ENCODE data around the gene TMEM30A. TPM values are rescaled to one million over a fixed set of nuclear protein-coding genes. Genes with fewer than 3 reads are reported as not detected.

TMEM30A gene
- total RNA-seq, 2 donors from 2014 or later = 56.2 to 63.9 TPM

GRCh38 chr6:75213732-75214131 is 70.9 kb downstream of the TMEM30A start:
- no peaks in the 10 kb centered on the region for H3K36me3 Mint-ChIP-seq (ENCODE audit: insufficient read depth in 2 of 2)
- peaks cover 70% of the 10 kb centered on the region for H3K27me3 Mint-ChIP-seq (ENCODE audit: low read depth)
- ATAC-seq (replicated peaks in 1 of 2) (peak in 1 of 2 donors; percentile 25), DNase-seq (peak; percentile 12)
- H3K4me1 Mint-ChIP-seq (ENCODE audit: low read depth) = peaks cover 13% of the 10 kb centered on the region
- no peak overlapping the region for H3K27ac Mint-ChIP-seq
- H3K4me3 Mint-ChIP-seq = no peak overlapping the region
- no peaks in the 10 kb centered on the region for H3K9me3 Mint-ChIP-seq

DNA sequence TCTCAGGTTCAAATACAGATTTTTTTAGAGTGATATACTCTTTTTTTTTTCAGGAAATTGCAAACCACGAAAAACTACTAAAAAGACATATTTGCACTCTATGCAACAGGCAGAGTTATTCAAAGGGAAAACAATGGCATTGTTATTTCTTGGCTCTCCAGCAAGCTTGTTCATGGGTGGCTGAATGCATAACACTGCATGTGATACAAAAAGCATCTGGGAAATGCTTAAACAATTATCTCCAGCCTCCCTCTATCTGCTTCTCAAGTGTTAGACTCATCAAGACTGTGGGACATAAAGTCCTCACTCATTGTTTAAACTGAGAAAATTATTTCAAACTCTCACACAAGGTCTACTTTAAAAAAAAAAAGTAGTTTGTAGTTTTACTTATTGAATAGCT is 71.5 kb downstream of the TMEM30A start:
- H3K36me3 Mint-ChIP-seq (ENCODE audit: insufficient read depth in 2 of 2) = no peaks in the 10 kb centered on the region
- DNase-seq (no peak), ATAC-seq (replicated peaks in 1 of 2) (no peak)
- H3K27ac Mint-ChIP-seq = no peak overlapping the region
- no peaks in the 10 kb centered on the region for H3K9me3 Mint-ChIP-seq
- H3K4me1 Mint-ChIP-seq (ENCODE audit: low read depth) = peaks cover 19% of the 10 kb centered on the region
- H3K4me3 Mint-ChIP-seq = no peak overlapping the region
- H3K27me3 Mint-ChIP-seq (ENCODE audit: low read depth) = peaks cover 73% of the 10 kb centered on the region

DNA sequence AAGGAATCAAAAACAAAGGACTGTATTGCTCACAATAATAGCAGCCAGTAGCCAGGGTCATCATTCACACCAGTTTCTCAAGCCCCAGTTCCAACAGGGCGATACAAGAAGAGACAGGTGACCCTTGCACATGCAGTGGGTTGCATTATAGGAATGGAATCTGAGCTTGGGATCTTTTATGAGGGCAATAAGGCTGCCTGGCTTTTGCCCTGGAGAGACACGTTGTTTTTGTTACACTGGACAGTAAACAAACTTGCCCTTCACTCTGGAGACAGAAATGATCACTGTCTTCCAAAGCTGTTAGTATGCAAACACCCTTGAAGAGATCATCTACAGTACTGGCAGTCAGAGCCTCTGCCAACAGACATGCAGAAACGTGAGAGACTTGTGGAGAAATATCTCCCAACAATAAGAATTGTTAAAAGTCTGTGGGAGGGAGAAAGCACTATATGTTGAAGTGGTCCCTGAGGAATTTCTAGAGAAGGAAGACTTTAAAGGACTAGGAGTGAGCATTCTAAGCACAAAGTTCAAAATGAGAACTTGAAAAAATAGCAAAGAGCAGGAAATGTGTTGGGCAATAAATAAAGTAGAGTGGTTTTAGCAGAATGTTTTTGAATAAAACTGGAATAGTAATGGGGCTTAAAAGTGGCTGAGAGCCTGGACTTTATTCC is 72.5 kb downstream of the TMEM30A start:
- ATAC-seq (replicated peaks in 1 of 2) = no peak
- H3K4me1 Mint-ChIP-seq (ENCODE audit: low read depth) = peaks cover 21% of the 10 kb centered on the region
- no peak overlapping the region for H3K4me3 Mint-ChIP-seq
- no peaks in the 10 kb centered on the region for H3K36me3 Mint-ChIP-seq (ENCODE audit: insufficient read depth in 2 of 2)
- no peak for DNase-seq
- H3K9me3 Mint-ChIP-seq = no peaks in the 10 kb centered on the region
- peaks cover 73% of the 10 kb centered on the region for H3K27me3 Mint-ChIP-seq (ENCODE audit: low read depth)
- H3K27ac Mint-ChIP-seq = no peak overlapping the region

GRCh38 chr6:75210885-75211739 is 73.5 kb downstream of the TMEM30A start:
- peak overlapping the region; percentile 91 for H3K27ac Mint-ChIP-seq
- no peaks in the 10 kb centered on the region for H3K9me3 Mint-ChIP-seq
- peaks cover 73% of the 10 kb centered on the region for H3K27me3 Mint-ChIP-seq (ENCODE audit: low read depth)
- H3K4me1 Mint-ChIP-seq (ENCODE audit: low read depth) = peaks cover 30% of the 10 kb centered on the region
- no peaks in the 10 kb centered on the region for H3K36me3 Mint-ChIP-seq (ENCODE audit: insufficient read depth in 2 of 2)
- ATAC-seq (replicated peaks in 1 of 2) (no peak), DNase-seq (peak; percentile 51 to 63)
- H3K4me3 Mint-ChIP-seq = no peak overlapping the region

DNA sequence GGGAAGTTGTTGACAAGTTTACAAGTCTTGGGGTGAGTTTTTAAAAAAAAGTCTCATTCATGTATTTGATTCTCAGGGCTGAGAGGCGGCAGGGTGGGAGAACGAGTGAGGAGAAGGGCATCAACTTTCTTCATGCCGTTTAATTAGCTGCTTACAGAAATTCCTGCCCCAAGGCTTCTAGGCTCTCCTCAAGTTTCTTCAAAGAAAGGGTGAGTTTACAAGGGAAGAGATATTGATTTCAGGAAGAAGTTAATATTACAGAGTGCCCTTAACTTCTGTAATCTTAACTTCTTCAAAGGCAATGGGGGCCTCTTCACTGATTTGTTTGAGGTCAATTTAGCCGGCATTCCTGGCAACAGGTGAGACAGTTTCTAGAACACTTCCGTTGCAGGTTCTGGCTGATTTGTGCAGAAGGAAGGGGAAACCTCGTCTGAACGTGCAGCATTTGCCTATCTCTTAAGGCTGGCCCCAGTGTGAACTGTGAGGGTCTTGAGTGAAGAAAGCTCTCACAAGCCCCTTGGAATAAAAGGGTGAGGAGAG is 75.3 kb downstream of the TMEM30A start:
- no peak for ATAC-seq (replicated peaks in 1 of 2)
- DNase-seq = no peak
- peak overlapping the region in 1 of 2 donors; percentile 39 for H3K4me3 Mint-ChIP-seq

GRCh38 chr6:75208298-75209183 is 76.1 kb downstream of the TMEM30A start:
- Mint-ChIP-seq H3K36me3 (ENCODE audit: insufficient read depth in 2 of 2) (peaks cover 0 to 1% of the 10 kb centered on the region in 2 donors), H3K27ac (peak overlapping the region; percentile 49), H3K27me3 (ENCODE audit: low read depth) (peaks cover 92% of the 10 kb centered on the region), H3K4me3 (peak overlapping the region; percentile 39 to 78), H3K4me1 (ENCODE audit: low read depth) (peaks cover 51% of the 10 kb centered on the region), H3K9me3 (no peaks in the 10 kb centered on the region)
- DNase-seq = peak; percentile 82 to 84
- peak; percentile 81 for ATAC-seq (replicated peaks in 1 of 2)

More for the DNA sequence above, 75.3 kb downstream of the TMEM30A start:
- peaks cover 49% of the 10 kb centered on the region for H3K4me1 Mint-ChIP-seq (ENCODE audit: low read depth)
- H3K9me3 Mint-ChIP-seq = no peaks in the 10 kb centered on the region
- peaks cover 0 to 1% of the 10 kb centered on the region in 2 donors for H3K36me3 Mint-ChIP-seq (ENCODE audit: insufficient read depth in 2 of 2)
- peaks cover 85% of the 10 kb centered on the region for H3K27me3 Mint-ChIP-seq (ENCODE audit: low read depth)
- no peak overlapping the region for H3K27ac Mint-ChIP-seq

DNA sequence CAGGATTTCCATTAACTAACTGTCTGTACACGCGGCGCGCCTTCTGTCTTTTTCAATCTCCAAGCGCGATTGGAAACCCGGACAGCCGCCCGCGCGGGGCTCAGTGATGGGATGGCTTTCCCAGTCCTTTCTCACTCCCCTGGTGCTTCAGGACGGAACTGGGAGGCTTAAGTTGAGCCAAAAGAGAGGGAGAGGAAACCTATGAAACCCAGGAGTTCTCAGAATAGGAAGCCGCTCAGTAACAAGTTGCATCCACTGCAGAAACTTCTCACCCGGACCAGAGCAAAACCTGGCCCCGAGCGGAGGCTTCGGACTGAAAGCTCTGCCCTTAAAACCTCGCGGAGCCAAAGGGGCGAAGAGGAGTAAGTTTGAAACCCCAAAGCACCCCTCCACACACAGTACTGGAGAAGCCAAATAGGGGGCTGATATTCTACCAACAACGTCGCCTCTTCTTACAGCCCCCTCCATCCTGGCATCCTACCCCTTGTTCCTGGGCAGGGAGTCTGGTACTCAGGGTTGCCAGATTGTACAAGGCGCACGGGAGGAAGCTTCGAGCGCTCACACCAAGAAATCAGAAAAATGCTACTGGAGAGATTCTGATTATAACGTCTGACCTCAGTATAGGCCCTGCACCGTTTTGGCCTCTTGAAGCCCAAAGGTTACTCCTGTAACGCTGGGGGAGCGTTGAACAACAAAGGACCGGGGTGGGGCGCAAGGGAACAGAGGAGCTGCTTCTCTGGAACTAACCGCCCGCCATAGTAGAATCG is 77.8 kb downstream of the TMEM30A start:
- Mint-ChIP-seq H3K36me3 (ENCODE audit: insufficient read depth in 2 of 2) (peaks cover 0 to 1% of the 10 kb centered on the region in 2 donors), H3K4me1 (ENCODE audit: low read depth) (peaks cover 62% of the 10 kb centered on the region), H3K9me3 (no peaks in the 10 kb centered on the region), H3K27me3 (ENCODE audit: low read depth) (peaks cover 98% of the 10 kb centered on the region), H3K4me3 (peak overlapping the region; percentile 39 to 78), H3K27ac (no peak overlapping the region)
- peak; percentile 5 to 8 for DNase-seq
- peak in 1 of 2 donors; percentile 6 for ATAC-seq (replicated peaks in 1 of 2)

DNA sequence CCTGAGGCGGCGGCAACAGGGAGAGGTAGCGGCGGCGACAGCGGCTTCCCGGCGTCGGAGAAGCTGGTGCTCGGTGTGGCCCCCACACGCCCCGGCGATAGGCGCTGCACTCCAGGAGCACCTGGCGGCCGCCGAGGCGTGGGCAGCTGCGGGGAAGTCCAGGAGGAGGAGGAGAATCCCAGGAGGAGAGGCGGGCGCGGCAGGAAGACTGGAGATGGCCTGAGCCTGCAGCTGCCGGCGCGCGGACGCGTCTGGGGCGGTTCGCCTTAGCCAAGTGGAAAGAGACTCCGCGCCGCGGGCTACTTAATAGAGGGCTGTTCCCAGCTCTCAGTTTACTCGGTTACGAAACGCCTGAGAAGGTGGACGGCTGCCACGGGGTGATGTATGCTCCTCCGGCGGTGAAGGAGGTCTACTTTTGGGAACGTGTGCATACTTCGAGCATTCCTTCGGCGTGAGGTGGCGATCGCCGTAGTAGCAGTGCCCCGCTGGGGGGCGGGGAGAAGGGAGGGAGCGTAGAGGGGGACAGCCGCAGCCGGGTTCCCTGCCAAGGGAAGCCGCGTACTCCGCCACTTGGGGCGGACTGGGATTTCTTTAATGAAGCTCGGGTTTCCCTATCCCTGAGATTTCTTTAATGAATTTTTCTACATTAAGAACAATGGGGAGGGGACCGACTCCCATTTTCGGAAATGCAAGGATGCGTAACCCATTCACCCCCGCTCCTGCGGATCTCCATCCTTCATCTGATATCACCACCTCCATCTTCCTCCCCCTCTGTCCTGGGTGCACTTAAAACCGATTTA is 78.6 kb downstream of the TMEM30A start, which contains the start of gene COL12A1:
Gene COL12A1 (minus strand): TSS at position 278 of the 800 bp plus-strand sequence. CDS start 3,261 bp downstream, outside the sequence.
- no peak within 1 kb of the TSS for H3K27ac Mint-ChIP-seq
- peak within 1 kb of the TSS; percentile 73 to 86 for H3K4me3 Mint-ChIP-seq
- peaks cover 0 to 1% of the 10 kb centered on the region in 2 donors for H3K36me3 Mint-ChIP-seq (ENCODE audit: insufficient read depth in 2 of 2)
- H3K9me3 Mint-ChIP-seq = no peaks in the 10 kb centered on the region
- ATAC-seq (replicated peaks in 1 of 2) (peak in 1 of 2 donors; percentile 25), DNase-seq (peak; percentile 22 to 32)
- peaks cover 62% of the 10 kb centered on the region for H3K4me1 Mint-ChIP-seq (ENCODE audit: low read depth)
- H3K27me3 Mint-ChIP-seq (ENCODE audit: low read depth) = peaks cover 98% of the 10 kb centered on the region

DNA sequence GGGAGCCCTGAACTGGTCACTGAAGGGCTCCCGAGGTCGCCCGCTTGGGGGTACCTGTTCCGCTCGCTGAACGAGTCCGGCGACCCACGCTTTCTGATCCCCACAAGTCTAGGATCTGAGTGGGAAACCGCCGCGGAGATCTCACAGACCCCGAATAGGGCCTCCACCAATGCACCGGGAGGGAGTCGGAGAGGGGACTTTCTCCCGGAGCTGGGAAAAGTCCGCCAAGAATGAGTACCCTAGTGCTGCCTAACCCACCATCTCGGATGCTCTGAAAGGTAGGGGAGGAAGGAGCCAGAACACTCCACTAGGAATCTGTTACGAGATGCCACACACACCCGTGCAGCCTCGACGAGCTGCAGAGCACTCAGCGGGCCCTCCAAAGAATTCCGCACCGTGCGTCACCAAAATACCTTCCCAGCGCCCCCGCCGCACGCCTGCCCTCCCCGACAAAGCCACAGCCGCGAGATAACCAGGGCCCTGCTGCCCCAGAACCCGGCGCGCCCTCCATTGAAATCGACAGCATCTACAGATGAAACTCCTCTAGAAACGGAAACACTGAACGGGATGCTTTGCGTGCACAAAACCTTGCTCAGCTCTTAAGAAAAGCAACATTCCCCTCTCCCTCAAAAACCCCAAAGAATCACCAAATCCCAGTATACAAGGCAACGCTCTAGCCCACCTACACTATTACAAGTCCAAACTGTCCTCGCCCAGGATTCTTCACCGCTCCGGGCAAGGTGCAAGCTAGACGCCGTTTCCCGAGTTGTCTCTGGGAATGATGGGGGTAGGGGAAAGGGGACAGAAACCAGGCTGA is 79.4 kb downstream of the TMEM30A start:
- H3K4me3 Mint-ChIP-seq = peak overlapping the region; percentile 73 to 86
- H3K27ac Mint-ChIP-seq = no peak overlapping the region
- peaks cover 0 to 1% of the 10 kb centered on the region in 2 donors for H3K36me3 Mint-ChIP-seq (ENCODE audit: insufficient read depth in 2 of 2)
- no peaks in the 10 kb centered on the region for H3K9me3 Mint-ChIP-seq
- DNase-seq = peak; percentile 6 to 29
- peaks cover 92% of the 10 kb centered on the region for H3K27me3 Mint-ChIP-seq (ENCODE audit: low read depth)
- no peak for ATAC-seq (replicated peaks in 1 of 2)
- H3K4me1 Mint-ChIP-seq (ENCODE audit: low read depth) = peaks cover 62% of the 10 kb centered on the region

GRCh38 chr6:75204217-75204958 is 80.2 kb downstream of the TMEM30A start:
- H3K4me3 Mint-ChIP-seq = peak overlapping the region; percentile 73 to 86
- peaks cover 62% of the 10 kb centered on the region for H3K4me1 Mint-ChIP-seq (ENCODE audit: low read depth)
- peaks cover 0 to 1% of the 10 kb centered on the region in 2 donors for H3K36me3 Mint-ChIP-seq (ENCODE audit: insufficient read depth in 2 of 2)
- H3K27ac Mint-ChIP-seq = no peak overlapping the region
- ATAC-seq (replicated peaks in 1 of 2) (no peak), DNase-seq (peak; percentile 45 to 58)
- no peaks in the 10 kb centered on the region for H3K9me3 Mint-ChIP-seq
- peaks cover 85% of the 10 kb centered on the region for H3K27me3 Mint-ChIP-seq (ENCODE audit: low read depth)

Data from activated T-cell treated with anti-CD3 and anti-CD28 coated beads, Interleukin-2, amount 50 U/mL, for 72 hours (primary cell).